OCI-LY1 (cell line): ENCODE data around the gene NPM1.

ENCODE experiments used
- CTCF ChIP-seq: fragments of 200-600 bp; sonication (generic), shearing (Covaris generic); IDR thresholded peaks from 2 replicates; pipeline ENCODE4 v1.5.1; 2017; ENCODE audit warnings: mild to moderate bottlenecking, antibody characterized with exemption, low read length, moderate library complexity, mixed read lengths
- EZH2 ChIP-seq: fragments of 200-600 bp; sonication (generic), shearing (Covaris generic); IDR thresholded peaks from 2 replicates; pipeline ENCODE4 v1.8.0; 2017; ENCODE audit warnings: borderline replicate concordance, mixed run types, mild to moderate bottlenecking, antibody characterized with exemption, low read length, moderate library complexity, mixed read lengths

- TF ChIP-seq CTCF (no peak), EZH2 (no peak)
These were observed 29.8 kb upstream of the NPM1 start for GRCh38 chr5:171357843-171358242.
